Neuron (in vitro differentiated cells): ENCODE results near the gene PANX2.

Experiments used
- H2AFZ ChIP-seq: one replicate; pipeline ENCODE4 v1.6.1; 2013; ENCODE audit warnings: low read depth, mild to moderate bottlenecking, inconsistent platforms, low read length, moderate library complexity
- H3K27me3 ChIP-seq: one replicate; pipeline ENCODE4 v1.6.1; 2013; ENCODE audit warnings: low read length; ENCODE audit not compliant: insufficient read depth
- H3K36me3 ChIP-seq: one replicate; pipeline ENCODE4 v1.6.1; 2013; ENCODE audit warnings: low read length; ENCODE audit not compliant: insufficient read depth
- H3K4me1 ChIP-seq: one replicate; pipeline ENCODE4 v1.6.1; 2013; ENCODE audit warnings: low read length; ENCODE audit not compliant: insufficient read depth
- H3K4me3 ChIP-seq: 2 replicates; pipeline ENCODE4 v1.5.1; 2013; ENCODE audit warnings: mild to moderate bottlenecking, low read length, moderate library complexity
- H3K9me3 ChIP-seq: one replicate; pipeline ENCODE4 v1.6.1; 2013; ENCODE audit warnings: low read length

The PANX2 gene

DNA sequence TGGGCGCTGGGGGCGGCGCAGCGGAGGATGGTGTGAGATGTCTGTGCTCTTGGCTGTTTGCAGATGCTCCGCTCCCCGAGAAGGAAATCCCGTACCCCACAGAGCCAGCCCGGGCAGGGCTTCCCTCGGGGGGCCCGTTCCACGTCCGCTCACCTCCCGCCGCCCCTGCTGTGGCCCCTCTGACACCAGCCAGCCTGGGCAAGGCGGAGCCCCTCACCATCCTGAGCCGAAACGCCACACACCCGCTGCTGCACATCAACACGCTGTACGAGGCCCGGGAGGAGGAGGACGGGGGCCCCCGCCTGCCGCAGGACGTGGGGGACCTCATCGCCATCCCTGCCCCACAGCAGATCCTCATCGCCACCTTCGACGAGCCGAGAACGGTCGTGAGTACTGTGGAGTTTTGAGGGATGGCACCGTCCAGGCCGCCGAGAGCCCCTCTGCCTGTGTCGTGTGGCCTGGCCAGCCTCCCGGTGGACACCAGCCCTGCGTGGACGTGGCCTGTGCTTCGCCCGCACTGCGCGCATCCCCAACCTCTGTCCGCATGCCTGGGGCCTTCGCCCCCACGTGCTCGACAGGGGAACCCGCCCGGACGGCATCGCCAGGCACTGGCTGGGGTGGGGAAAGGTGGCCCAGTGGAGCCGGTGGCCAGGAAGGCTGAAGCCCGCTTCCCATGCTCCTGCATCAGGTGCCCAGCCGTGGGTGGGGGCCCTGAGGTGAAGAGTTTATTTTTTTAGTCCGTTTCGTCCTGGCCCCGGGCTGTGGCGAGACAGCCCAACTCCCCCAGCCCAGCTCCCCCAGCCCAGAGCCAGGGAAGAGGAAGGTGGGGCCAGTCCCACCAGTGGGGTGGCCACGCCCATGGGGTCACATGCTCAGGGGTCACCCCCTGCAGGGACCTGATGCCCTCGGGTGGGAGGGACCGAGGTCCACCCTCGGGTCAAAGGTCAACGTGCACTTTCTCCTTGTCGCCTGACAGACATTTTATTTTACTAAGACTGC, 8.6 kb downstream of the PANX2 start:
- Histone ChIP-seq H3K27me3 (no peaks in the 10 kb centered on the region), H2AFZ (no peak overlapping the region), H3K4me1 (no peaks in the 10 kb centered on the region), H3K4me3 (no peak overlapping the region), H3K9me3 (peaks cover 4% of the 10 kb centered on the region), H3K36me3 (no peaks in the 10 kb centered on the region)

DNA sequence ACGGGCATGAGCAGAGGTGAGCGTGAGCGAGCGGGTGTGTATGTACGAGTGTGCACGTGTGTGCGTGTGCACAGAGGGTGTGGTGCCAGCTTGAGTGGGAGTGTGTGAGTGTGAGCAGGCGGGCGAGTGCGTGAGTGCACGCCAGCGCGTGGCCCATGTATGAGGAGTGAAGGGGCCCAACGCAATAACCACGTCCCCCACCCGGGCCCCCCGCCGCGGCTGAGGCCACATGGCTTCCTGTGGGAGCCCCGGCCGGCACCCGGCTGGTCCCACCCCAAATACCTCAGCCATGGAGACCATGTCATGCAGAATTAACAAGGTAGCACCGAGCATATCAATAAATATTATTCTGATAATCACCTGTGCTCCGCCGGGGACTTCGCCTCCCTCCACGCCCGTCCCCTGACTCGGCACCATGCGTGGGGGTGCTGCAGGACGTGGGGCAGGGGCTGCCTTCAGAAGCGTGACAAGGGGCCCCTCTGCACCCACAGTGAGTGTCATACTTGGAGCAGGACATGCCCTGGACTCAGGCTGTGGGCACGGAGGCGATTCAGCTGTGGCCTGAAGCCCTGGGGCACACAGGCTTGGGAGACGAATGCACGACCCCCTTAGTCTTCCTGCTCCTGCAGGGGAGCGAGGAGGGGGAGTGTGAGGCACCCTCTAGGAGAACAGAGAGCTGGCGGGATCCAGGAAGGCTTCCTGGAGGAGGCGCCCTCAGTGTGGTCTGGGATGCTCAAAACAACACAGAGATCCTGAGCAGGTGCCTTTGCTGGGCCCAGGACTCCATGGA, 9.6 kb downstream of the PANX2 start:
- no peaks in the 10 kb centered on the region for H3K27me3 ChIP-seq
- H3K36me3 ChIP-seq = no peaks in the 10 kb centered on the region
- H3K4me1 ChIP-seq = no peaks in the 10 kb centered on the region
- H2AFZ ChIP-seq = no peak overlapping the region
- peaks cover 4% of the 10 kb centered on the region for H3K9me3 ChIP-seq
- no peak overlapping the region for H3K4me3 ChIP-seq

DNA sequence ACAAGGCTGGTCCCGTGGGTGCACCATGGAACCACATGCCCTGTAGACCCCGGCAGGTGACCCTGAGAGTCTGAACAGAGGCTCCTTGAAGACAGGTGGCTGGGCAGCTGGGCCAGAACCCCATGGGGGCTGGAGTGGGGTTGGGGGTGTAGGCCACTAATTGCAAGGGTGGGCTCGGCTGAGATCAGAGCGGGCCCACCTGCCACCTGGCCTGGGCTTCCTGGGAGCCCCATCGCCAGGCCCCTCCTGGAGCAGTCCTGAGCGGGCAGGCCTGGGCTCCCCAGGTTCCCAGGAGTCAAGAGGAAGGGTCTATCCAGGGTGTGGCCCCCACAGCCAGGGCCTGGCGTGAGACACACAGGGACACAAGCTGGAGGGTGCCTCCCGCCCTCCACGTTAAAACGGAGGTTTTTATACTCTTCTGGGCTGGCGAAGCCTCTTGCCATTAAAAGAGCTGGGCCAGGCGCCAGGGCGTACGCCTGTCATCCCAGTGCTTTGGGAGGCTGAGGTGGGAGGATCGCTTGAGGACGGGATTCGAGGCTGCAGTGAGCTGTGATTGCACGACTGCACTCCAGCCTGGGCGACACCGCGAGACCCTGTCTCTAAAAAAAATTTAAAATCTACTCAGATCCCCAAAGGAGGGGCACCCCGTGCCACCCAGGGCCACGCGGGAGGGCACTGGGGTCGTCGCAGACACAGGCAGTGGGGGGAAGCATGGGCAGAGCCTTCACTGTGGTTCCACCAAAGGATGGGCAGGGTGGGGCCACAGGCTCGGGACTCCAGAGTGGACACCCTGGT, 10.4 kb downstream of the PANX2 start:
- Histone ChIP-seq H3K36me3 (no peaks in the 10 kb centered on the region), H3K27me3 (no peaks in the 10 kb centered on the region), H3K9me3 (peaks cover 4% of the 10 kb centered on the region), H3K4me3 (no peak overlapping the region), H2AFZ (no peak overlapping the region), H3K4me1 (no peaks in the 10 kb centered on the region)

DNA sequence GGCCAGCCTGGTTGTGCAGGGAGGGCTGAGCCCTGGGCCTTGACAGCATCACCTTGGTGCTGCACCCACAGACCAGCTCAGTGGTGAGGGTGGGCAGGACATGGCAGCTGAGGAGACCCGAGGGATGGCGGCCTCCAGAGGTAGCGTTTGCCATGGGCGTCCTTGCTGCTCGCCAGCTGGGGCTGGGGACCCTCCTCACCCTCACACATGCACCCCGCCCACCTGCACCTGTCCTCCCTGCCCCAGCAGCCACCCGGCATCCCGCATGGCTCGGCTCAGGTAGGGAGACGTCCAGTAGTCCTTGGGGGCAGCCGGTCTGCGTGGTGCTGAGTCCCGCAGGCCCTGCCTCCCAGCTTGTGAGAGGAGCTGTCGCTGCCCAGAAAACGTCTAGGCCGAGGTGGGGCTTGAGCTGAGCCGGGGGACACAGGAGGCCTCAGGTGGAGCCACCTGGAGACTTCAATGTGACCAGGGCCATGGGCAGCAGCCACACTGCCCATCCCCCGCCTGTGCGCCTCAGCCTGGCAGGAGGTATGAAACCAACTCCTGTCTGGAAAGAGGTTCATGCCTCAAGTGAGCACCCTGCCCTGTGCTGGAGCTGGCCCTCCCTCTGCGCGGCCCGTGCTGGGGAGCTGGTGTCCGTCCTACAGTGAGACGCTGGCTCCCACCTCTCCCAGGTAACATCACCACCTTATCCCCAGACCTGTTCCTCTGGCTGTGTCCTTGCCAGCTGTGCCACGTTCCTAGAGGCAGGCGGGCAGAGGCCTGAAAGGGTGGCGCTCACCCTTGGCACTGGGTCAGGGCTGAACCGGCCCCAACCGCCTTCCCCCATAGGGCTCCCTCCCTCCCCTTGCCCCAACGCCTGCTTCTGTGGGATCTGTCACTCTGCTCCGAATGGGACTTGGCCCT, 11.9 kb downstream of the PANX2 start:
- H3K27me3 ChIP-seq = no peaks in the 10 kb centered on the region
- H3K9me3 ChIP-seq = peaks cover 2% of the 10 kb centered on the region
- no peak overlapping the region for H2AFZ ChIP-seq
- H3K4me1 ChIP-seq = peaks cover 5% of the 10 kb centered on the region
- no peaks in the 10 kb centered on the region for H3K36me3 ChIP-seq
- no peak overlapping the region for H3K4me3 ChIP-seq

DNA sequence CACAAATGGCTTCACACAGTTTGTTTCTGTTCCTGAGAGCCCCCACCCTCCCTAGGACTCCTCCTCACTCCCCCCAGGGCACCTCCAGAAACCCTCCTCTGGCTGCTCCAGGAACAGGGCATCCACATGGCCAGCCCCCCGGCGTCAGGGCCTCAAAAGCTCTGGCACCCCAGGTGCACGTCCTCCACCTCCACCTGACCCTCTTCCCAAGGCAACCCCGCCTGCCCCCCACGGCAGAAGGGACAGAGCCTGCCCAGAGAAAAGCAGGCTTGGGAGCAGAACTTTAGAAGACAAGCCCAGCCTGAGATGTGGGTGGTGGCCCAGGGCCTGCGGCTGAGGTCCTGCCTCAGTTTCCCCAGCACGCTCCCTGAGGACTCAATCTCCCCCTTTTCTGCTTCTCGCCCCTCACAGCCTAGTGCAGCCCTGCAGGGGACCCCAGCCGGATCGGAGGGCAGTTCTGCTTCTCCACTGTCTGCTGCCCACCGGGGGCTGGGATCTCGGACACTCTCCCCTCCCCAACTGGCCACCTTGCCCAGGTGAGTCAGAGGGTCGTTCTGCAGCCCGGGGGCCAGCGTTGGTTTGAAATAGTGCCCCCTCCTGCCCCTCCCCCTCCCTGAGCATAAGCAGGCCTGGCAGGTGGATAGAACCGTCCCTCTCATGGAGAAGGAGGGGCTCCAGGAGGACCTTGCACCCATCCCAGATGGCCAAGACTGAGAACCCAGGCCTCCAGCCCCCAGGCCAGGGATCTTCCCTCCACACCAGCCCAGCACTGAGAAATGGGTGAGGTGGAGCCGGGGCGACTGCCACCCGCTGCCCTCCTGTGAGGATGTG, 12.8 kb downstream of the PANX2 start:
- H2AFZ ChIP-seq = no peak overlapping the region
- H3K36me3 ChIP-seq = no peaks in the 10 kb centered on the region
- peaks cover 5% of the 10 kb centered on the region for H3K4me1 ChIP-seq

DNA sequence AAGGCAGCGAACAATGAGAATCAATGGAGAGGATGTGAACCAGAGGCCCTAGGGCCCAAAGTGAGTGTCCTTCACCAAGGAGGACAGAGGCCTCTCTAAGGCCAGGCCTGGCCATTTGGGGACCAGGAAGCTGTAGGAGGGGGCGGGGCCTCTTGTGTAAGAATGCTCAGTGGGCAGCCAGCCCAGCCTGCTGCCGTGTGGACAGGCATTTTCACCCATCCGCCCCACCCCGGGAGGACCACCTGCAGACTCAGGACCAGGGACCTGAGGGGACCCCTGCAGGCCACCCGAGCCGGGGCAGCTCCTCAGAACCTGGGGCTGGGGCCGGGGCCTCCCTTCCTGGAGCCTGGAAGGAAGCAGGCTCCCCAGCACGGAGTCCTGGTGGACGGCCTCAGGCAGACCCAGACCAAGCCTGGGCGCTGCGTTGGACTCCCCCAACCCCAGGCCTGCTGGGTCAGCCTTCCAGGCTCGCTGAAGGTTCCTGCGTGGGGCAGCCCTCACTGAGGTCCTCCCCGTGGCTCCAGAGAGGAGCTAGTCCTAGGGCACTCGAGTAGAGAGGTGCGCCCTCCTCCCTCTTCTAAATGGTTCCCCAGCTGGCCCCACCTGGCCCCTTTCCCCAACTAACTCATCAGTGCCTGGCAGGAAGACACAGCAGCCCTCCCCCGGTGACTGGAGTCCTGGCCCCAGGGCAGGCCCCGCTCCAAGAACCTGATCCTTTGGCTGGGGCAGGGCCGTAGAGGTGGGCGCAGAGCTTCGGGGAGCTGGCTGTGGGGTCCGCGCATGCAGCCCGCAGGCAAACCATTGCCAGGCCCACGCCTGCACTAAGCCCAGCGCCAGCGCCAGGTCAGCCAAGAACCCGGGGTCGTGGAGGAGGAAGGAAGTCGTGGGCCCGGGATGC, 13.7 kb downstream of the PANX2 start:
- no peaks in the 10 kb centered on the region for H3K27me3 ChIP-seq
- peaks cover 5% of the 10 kb centered on the region for H3K4me1 ChIP-seq
- no peaks in the 10 kb centered on the region for H3K9me3 ChIP-seq
- no peak overlapping the region for H2AFZ ChIP-seq
- no peaks in the 10 kb centered on the region for H3K36me3 ChIP-seq
- H3K4me3 ChIP-seq = no peak overlapping the region

More for the DNA sequence above, 12.8 kb downstream of the PANX2 start:
- Histone ChIP-seq H3K27me3 (no peaks in the 10 kb centered on the region), H3K4me3 (no peak overlapping the region), H3K9me3 (no peaks in the 10 kb centered on the region)

DNA sequence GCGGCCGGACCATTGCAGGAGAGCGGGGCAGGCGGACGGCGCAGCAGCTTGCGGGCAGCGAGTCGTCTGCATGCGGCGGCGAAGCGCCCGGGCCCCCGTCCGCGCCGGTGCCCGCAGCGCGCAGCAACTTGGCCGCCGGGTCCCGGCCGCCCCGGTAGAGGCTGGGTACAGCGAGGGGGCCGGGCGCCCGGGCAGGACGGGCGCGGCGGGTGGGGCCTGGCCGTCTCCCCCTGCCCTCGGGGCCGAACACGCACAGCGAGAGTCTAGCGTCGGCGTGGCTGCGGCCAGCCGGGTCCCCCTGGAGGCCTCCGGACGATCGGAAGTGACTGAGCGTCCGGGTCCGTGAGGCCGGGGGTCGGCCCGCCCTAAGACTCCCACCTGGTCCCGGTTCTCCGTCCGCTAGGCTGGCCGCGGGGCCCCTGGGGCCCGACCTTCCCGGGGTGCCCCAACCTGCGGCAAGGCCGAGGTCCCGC, 14.4 kb downstream of the PANX2 start:
- no peaks in the 10 kb centered on the region for H3K36me3 ChIP-seq
- H3K4me3 ChIP-seq = no peak overlapping the region
- H3K4me1 ChIP-seq = peaks cover 5% of the 10 kb centered on the region
- no peaks in the 10 kb centered on the region for H3K9me3 ChIP-seq
- no peak overlapping the region for H2AFZ ChIP-seq
- no peaks in the 10 kb centered on the region for H3K27me3 ChIP-seq

DNA sequence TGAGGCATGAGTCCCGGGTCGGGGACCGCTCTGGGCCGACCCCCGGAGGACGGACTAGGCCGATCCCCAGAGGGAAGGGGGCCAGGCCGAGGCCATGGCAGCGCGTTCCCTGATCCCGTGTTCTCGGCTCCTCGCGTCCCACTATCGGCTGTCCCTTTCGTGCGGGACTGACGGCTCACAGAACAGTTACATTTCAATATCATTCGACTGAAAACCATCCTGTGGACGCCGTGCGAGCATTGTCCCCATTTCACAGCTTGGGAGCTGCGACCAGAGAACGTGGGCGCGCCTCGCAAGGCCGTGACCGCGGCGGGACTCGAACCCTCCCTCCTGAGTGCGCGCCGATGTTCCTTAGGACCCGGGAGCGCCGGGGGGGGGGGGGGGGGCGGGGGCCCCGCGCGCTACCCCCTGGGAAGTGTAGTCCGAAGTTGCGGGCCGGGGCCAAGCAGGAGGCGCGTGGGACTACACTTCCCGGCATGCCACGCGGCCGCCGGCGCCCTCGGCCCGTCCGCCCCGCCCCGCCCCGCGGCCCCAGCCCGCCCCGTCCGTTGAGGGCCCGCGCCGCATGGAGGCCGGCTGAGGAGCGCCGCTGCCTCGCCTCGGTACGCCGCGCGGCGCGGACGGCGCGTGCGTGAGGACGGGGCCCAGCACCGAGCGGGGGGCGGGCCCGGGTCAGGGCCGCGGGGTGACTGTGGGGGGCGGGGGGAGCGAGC, 15.0 kb downstream of the PANX2 start, which contains the start of gene TRABD:
TSS of gene TRABD (plus strand) at position 539 of the 713 bp plus-strand sequence. CDS start 7,148 bp downstream, outside the sequence.
- Histone ChIP-seq H2AFZ (peak within 1 kb of the TSS; percentile 43), H3K27me3 (no peaks in the 10 kb centered on the region), H3K4me3 (peak within 1 kb of the TSS; percentile 70), H3K4me1 (peaks cover 5% of the 10 kb centered on the region), H3K9me3 (no peaks in the 10 kb centered on the region), H3K36me3 (no peaks in the 10 kb centered on the region)

DNA sequence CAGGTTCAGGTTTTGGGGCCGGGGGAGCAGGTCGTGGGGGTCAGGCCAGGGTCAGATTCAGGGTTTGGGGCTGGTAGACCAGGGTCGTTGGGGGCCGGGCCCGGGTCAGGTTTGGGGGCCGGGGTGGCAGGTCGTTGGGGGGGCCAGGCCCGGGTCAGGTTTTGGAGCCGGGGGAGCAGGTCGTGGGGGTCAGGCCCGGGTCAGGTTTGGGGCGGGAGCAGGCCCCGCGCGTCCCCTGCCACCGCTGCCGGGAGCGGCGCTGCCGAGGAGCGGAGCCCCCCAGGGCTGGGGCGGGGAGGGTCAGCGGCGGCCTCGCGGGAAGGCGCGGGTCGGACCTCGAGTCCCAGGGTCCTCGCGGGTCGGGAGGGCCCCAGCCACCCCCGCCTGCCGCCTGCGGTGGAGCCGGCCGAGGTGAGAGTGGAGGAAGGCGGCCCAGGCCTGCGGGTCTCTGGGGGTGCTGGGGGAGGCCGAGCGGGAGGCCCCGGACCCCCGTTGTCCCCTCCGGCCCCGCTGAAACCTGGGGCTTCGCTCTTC, 15.7 kb downstream of the PANX2 start:
- Histone ChIP-seq H3K27me3 (no peaks in the 10 kb centered on the region), H3K4me3 (peak overlapping the region; percentile 70), H3K9me3 (no peaks in the 10 kb centered on the region), H3K4me1 (peaks cover 5% of the 10 kb centered on the region), H3K36me3 (no peaks in the 10 kb centered on the region), H2AFZ (peak overlapping the region; percentile 43)
